Fibroblast of pulmonary artery (primary cell): ENCODE data around the gene TSPAN18.
A peak's percentile ranks its signal among the peaks of the same experiment; 100 is the strongest.

Experiments used
- DNase-seq: peaks from one replicate; pipeline ENCODE4 v3.0.0-alpha.2; 2010; ENCODE audit warnings: low read depth
- H3K4me3 ChIP-seq: replicated peaks from 2 replicates; pipeline ENCODE4 v1.5.1; 2011; ENCODE audit warnings: low read depth, mild to moderate bottlenecking, control low read depth, low read length, moderate library complexity
- TF ChIP-seq, protein P1 (sequence below): IDR thresholded peaks from 2 replicates; pipeline ENCODE4 v1.5.1; 2011; ENCODE audit warnings: mild to moderate bottlenecking, control low read depth, low read length, inconsistent platforms; ENCODE audit errors: missing control alignments

Gene TSPAN18

GRCh38 chr11:44764583-44764982, 37.8 kb downstream of the TSPAN18 start:
- no peak overlapping the region for H3K4me3 ChIP-seq
- TF ChIP-seq, protein P1, sequence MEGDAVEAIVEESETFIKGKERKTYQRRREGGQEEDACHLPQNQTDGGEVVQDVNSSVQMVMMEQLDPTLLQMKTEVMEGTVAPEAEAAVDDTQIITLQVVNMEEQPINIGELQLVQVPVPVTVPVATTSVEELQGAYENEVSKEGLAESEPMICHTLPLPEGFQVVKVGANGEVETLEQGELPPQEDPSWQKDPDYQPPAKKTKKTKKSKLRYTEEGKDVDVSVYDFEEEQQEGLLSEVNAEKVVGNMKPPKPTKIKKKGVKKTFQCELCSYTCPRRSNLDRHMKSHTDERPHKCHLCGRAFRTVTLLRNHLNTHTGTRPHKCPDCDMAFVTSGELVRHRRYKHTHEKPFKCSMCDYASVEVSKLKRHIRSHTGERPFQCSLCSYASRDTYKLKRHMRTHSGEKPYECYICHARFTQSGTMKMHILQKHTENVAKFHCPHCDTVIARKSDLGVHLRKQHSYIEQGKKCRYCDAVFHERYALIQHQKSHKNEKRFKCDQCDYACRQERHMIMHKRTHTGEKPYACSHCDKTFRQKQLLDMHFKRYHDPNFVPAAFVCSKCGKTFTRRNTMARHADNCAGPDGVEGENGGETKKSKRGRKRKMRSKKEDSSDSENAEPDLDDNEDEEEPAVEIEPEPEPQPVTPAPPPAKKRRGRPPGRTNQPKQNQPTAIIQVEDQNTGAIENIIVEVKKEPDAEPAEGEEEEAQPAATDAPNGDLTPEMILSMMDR = no peak
- no peak for DNase-seq

DNA sequence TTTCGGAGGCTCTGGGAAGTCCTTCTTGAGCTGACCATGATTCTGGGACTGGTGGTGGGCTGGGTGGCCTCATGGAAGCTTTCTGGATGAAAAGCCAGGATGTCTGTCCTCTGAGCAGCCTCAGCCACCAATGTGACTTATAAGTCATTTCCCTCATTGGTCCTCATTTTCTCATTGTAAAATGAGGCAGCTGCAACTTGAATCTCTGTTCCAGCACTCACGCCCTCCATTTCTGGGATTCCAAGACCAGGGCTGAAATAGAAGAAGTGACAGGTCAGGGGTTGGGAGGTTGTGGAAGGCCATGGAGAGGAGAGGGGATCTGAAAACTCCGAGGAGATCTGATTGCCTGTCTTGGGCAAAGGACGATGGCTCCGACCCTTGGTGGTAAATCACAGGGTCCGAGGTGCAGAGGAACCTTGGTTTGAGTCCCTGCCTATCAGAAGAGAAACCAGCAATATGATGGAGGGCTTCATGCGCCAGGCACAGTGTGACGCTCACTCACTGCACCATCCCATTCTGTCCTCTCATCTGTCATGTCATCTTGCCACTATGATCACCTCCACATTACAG, 38.3 kb downstream of the TSPAN18 start:
- H3K4me3 ChIP-seq = no peak overlapping the region
- no peak for DNase-seq
- TF ChIP-seq, protein P1 = no peak

DNA sequence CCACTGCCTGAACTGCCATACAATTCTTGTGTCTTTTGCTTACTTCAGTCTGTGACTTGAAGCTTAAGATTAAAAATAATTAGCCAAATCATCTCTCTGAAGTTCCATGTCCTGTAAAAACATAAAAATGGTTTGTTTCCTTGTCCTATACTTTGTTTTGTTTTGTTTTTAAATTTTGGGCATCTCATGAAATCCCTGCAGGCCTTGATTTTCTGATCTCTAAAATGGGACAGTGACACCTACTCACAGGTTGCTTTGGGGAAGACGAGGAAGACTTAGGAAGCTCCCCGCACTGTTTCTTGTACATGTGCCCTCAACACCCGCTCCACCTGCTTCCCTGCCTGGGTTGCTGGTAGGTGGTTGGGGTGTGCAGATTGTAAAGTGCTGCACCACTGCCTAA, 38.9 kb downstream of the TSPAN18 start:
- TF ChIP-seq, protein P1 = no peak
- no peak overlapping the region for H3K4me3 ChIP-seq
- DNase-seq = no peak

DNA sequence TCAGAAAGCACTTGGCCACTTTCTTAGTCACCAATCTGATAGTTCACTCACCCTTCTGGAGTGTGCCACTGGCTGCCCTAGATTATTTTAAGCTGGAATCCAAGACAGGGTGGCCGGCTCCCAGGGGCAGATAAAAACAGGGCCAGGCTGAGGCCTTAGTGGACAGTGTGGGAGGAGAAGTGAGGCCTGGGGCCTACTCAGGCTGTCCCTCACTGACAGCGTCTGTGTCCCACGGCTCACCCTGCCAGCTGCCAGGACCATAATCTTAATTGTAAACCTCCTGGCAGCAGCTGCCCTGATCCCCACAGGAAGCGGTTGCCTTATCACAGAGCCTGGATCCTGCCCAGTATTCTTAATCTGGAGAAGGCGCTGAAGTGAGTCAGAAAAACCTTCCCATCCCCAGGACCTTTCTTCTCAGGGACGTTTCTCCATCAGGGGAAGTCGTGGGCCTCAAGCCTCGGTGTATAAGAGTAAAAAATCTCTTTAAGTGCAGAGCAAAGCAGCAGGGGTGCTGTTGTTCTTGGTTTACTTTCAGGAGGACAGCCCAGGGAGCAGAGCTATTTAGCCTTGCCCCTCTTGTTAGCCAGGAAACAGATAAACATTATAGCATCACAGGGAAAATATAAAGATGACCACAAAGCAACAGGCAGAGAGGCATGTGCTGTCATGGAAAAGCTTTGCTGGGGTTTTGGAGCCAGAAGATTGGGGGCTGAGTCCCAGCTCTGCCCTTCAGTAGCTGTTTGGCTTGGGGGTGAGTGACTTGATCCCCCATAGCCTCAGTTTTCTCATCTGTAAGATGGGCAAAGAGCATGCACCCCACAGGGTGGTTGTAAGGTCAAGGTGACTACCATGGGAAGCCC, 39.6 kb downstream of the TSPAN18 start:
- peak; percentile 89 for DNase-seq
- no peak overlapping the region for H3K4me3 ChIP-seq
- TF ChIP-seq, protein P1 = peak; percentile 3

DNA sequence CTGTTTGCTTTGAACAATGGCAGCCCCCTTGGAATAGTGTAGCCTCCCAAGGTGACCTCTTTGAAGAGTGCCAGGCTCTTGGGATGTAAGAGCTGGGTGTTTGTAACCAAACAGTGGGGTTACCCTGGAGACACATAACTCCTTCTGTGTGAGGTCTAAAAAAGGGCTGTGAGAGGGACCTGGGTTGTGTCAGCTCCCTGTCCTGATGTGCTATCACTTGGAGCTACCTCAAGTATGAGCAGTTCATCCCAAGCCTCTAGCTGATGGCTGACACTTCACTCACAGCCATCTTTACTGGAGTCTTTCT, 40.2 kb downstream of the TSPAN18 start:
- peak; percentile 69 for DNase-seq
- TF ChIP-seq, protein P1 = no peak
- H3K4me3 ChIP-seq = no peak overlapping the region

GRCh38 chr11:44767421-44767820, 40.7 kb downstream of the TSPAN18 start:
- TF ChIP-seq, protein P1 = no peak
- DNase-seq = peak; percentile 49
- H3K4me3 ChIP-seq = no peak overlapping the region
